ENCODE results near the gene RNF146. TPM values are rescaled to one million over a fixed set of nuclear protein-coding genes. Genes with fewer than 3 reads are reported as not detected.
A peak's percentile ranks its signal among the peaks of the same experiment; 100 is the strongest.

The RNF146 gene
- total and polyA plus RNA-seq, 9 of the 15 experiments (the other 6 are each of a cell fraction or from before 2014, with no cell fraction given) = 8.4 to 30.5 (median 17.5) TPM

DNA sequence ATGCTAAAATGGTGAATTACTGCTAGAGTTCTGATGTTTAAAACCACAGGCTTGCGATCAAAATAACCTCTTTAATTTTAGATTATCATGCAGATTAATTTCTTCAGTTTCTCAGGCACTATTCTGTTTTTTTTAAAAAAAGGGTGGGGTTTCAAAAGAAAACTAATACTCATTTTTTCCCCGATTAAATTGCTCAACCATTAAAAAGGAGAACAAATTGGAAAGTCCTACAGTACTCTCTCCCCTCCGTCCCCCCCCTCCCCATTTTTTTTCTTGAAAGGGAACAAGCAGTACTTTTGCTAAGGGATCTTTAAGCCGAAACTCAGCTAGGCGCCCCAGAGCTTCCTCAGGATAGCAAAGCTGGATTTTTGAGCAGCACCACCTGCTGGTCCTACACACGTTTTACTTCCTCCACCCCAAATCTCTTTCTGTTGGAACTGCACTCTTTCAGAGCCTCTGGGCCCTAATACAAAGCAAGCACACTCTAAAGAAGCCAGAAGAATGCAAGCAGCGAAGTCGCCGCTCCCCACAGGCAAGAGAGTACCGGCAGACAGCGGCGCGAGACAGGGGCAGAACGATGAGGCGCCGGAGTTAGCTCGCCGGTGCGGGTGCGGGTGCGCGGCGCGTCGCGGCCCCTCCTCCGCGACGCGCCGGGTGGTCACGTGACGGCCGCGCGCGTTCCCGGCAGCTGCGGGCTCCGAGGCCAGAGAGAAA lies at the start of gene RNF146 (continued):
- TF ChIP-seq, protein P1, sequence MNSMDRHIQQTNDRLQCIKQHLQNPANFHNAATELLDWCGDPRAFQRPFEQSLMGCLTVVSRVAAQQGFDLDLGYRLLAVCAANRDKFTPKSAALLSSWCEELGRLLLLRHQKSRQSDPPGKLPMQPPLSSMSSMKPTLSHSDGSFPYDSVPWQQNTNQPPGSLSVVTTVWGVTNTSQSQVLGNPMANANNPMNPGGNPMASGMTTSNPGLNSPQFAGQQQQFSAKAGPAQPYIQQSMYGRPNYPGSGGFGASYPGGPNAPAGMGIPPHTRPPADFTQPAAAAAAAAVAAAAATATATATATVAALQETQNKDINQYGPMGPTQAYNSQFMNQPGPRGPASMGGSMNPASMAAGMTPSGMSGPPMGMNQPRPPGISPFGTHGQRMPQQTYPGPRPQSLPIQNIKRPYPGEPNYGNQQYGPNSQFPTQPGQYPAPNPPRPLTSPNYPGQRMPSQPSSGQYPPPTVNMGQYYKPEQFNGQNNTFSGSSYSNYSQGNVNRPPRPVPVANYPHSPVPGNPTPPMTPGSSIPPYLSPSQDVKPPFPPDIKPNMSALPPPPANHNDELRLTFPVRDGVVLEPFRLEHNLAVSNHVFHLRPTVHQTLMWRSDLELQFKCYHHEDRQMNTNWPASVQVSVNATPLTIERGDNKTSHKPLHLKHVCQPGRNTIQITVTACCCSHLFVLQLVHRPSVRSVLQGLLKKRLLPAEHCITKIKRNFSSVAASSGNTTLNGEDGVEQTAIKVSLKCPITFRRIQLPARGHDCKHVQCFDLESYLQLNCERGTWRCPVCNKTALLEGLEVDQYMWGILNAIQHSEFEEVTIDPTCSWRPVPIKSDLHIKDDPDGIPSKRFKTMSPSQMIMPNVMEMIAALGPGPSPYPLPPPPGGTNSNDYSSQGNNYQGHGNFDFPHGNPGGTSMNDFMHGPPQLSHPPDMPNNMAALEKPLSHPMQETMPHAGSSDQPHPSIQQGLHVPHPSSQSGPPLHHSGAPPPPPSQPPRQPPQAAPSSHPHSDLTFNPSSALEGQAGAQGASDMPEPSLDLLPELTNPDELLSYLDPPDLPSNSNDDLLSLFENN (IDR thresholded peaks at IDR 0.05; ENCODE audit: low read depth in 2 of 2, low read length in 2 of 2) = no peak
- TF ChIP-seq SETDB1 (IDR thresholded peaks at IDR 0.05; ENCODE audit: low read length) (no peak), FOSL1 (tag; conservative IDR thresholded peaks at IDR 0.05) (no peak), POLR3G (IDR thresholded peaks at IDR 0.05; ENCODE audit: extremely low read depth, insufficient read length, insufficient replicate concordance) (no peak), KLF13 (tag; IDR thresholded peaks at IDR 0.05; ENCODE audit: borderline replicate concordance, low read depth) (no peak), POLR2B (IDR thresholded peaks at IDR 0.05; ENCODE audit: low read depth, partially characterized antibody) (no peak), NEUROD1 (IDR thresholded peaks at IDR 0.05; ENCODE audit: borderline replicate concordance, low read depth, low read length, partially characterized antibody) (peak; percentile 7), ZNF740 (CRISPR knock-in tag; IDR thresholded peaks at IDR 0.05) (no peak), ZNF740 (tag; IDR thresholded peaks at IDR 0.05) (no peak; a peak in 1 of 4 replicates), MTA3 (IDR thresholded peaks at IDR 0.05; ENCODE audit: borderline replicate concordance) (peak; percentile 27; the same call in 1 of the 2 replicates), DDX20 (tag; IDR thresholded peaks at IDR 0.05; ENCODE audit: low read depth) (no peak), HMG20B (CRISPR knock-in tag; IDR thresholded peaks at IDR 0.05) (no peak), HNRNPLL (IDR thresholded peaks at IDR 0.05; ENCODE audit: low read depth, low read length, poor library complexity, severe bottlenecking) (no peak), ELF2 (CRISPR knock-in tag; IDR thresholded peaks at IDR 0.05) (no peak), U2AF2 (optimal IDR thresholded peaks at IDR 0.05; ENCODE audit: low read depth, low read length) (no peak), ELF1 (tag; IDR thresholded peaks at IDR 0.05) (no peak), LEF1 (IDR thresholded peaks at IDR 0.05) (no peak), MAX (CRISPR knock-in tag; IDR thresholded peaks at IDR 0.05) (no peak; the same call in 1 of the 2 replicates), HSF4 (CRISPR knock-in tag; IDR thresholded peaks at IDR 0.05; ENCODE audit: borderline replicate concordance) (no peak), TEAD4 (IDR thresholded peaks at IDR 0.05; ENCODE audit: low read length) (no peak), TEAD4 (CRISPR knock-in tag; IDR thresholded peaks at IDR 0.05; ENCODE audit: borderline replicate concordance) (no peak), PHTF2 (CRISPR knock-in tag; IDR thresholded peaks at IDR 0.05) (no peak), TCF7L2 (IDR thresholded peaks at IDR 0.05; ENCODE audit: low read depth, low read length) (no peak), SREBF1 (IDR thresholded peaks at IDR 0.05; ENCODE audit: borderline replicate concordance, low read depth, low read length) (no peak), SMARCB1 (IDR thresholded peaks at IDR 0.05; ENCODE audit: insufficient read length, low read depth) (no peak), ZNF551 (CRISPR knock-in tag; IDR thresholded peaks at IDR 0.05) (no peak)
